Measurements from ENCODE around the gene PLCD4.

PLCD4 gene

DNA sequence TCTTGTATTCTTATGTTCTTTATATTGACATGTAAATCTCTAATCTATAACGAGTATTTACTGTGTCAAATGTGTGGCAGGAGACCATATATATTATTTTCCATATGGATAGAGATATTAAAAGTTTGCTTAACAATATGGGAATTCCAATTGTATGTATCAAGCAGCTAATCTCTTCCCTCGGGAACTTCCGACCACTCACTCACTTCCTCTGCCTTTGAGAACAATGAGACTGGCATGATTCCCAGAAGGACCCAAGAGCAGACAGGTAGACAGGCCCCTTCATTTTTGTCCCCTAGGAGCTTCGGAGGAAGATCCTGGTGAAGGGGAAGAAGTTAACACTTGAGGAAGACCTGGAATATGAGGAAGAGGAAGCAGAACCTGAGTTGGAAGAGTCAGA is 24.1 kb downstream of the PLCD4 start:
- in situ Hi-C loops (cut with MboI; ENCODE audit: low sequenced_read_pairs, unreplicated experiment) = loop anchor here (25.0 kb wide), 1 partner anchor 220 kb away; the partner anchor contains the start of gene VIL1
- DNase-seq (ENCODE audit: low spot score) = no peak
- TF ChIP-seq, protein P1, sequence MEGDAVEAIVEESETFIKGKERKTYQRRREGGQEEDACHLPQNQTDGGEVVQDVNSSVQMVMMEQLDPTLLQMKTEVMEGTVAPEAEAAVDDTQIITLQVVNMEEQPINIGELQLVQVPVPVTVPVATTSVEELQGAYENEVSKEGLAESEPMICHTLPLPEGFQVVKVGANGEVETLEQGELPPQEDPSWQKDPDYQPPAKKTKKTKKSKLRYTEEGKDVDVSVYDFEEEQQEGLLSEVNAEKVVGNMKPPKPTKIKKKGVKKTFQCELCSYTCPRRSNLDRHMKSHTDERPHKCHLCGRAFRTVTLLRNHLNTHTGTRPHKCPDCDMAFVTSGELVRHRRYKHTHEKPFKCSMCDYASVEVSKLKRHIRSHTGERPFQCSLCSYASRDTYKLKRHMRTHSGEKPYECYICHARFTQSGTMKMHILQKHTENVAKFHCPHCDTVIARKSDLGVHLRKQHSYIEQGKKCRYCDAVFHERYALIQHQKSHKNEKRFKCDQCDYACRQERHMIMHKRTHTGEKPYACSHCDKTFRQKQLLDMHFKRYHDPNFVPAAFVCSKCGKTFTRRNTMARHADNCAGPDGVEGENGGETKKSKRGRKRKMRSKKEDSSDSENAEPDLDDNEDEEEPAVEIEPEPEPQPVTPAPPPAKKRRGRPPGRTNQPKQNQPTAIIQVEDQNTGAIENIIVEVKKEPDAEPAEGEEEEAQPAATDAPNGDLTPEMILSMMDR (IDR thresholded peaks at IDR 0.05; ENCODE audit: borderline replicate concordance, control extremely low read depth, extremely low read depth, insufficient read depth, missing control alignments) = no peak

DNA sequence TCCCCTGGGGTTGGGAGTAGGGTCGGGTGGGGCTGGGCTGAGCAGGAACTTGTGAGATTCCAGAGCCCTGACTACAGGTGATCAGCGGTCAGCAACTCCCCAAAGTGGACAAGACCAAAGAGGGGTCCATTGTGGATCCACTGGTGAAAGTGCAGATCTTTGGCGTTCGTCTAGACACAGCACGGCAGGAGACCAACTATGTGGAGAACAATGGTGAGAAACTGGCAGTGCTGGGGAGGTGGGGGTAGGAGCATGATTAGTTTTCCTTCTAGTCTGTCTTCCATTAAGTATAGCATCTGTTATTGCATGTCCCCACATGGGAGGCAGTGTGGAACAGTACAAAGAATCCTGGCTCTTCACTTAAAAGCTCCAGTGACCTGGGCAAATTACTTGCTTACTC is 28.0 kb downstream of the PLCD4 start:
- DNase-seq (ENCODE audit: low spot score) = no peak
- in situ Hi-C loops (cut with MboI; ENCODE audit: low sequenced_read_pairs, unreplicated experiment) = loop anchor here (25.0 kb wide), 1 partner anchor 223 kb away; the partner anchor contains the start of gene VIL1
- TF ChIP-seq, protein P1 (IDR thresholded peaks at IDR 0.05; ENCODE audit: borderline replicate concordance, control extremely low read depth, extremely low read depth, insufficient read depth, missing control alignments) = no peak

DNA sequence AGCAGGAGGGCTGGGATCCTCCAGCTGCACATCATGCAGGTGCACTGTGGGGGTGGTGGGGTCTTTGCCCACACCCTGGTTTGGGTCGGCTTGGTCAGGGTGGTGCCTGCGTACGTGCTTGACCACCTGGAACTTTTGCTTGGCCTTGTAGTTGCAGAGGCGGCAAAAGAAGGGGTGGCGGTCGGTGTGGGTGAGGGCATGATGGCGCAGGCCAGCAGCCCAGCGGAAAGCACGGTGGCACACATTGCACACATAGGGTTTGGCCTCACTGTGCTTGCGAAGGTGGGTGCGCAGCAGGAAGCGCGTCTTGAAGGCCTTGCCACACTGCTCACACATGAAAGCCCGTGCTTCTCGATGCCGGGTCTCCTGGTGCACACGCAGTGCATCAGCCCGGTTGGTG is 30.7 kb downstream of the PLCD4 start:
- TF ChIP-seq, protein P1 (IDR thresholded peaks at IDR 0.05; ENCODE audit: borderline replicate concordance, control extremely low read depth, extremely low read depth, insufficient read depth, missing control alignments) = no peak
- DNase-seq (ENCODE audit: low spot score) = no peak
- in situ Hi-C loops (cut with MboI; ENCODE audit: low sequenced_read_pairs, unreplicated experiment) = loop anchor here (25.0 kb wide), 1 partner anchor 226 kb away; the partner anchor contains the start of gene VIL1

DNA sequence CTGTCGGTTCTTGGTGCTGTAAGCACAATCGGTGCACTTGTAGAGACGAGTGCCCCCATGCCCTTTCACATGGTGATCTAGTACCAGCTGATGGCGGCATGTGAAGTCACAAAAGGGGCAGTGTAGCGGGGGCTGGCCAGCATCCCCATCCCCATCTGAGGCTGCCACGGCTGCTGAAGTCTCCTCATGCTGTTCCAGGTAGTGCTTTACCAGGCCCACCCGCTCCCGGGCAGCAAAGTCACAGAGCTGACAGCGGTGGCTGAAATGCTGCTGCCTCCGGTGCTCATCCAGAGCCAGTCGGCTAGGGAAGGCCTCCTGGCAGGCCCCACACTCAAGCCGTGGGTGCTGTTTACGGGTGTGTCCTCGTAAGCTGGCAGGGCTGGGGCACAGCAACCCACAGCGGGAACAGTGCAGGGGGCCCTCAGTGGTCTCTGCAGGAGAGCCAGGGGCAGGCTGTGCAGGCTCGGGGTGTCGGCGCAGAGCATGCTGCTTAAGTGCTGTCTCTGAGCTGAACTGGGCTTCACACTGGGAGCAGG is 34.5 kb downstream of the PLCD4 start:
- TF ChIP-seq, protein P1 (IDR thresholded peaks at IDR 0.05; ENCODE audit: borderline replicate concordance, control extremely low read depth, extremely low read depth, insufficient read depth, missing control alignments) = no peak
- DNase-seq (ENCODE audit: low spot score) = no peak
- in situ Hi-C loops (cut with MboI; ENCODE audit: low sequenced_read_pairs, unreplicated experiment) = loop anchor here (25.0 kb wide), 1 partner anchor 230 kb away; the partner anchor contains the start of gene VIL1

DNA sequence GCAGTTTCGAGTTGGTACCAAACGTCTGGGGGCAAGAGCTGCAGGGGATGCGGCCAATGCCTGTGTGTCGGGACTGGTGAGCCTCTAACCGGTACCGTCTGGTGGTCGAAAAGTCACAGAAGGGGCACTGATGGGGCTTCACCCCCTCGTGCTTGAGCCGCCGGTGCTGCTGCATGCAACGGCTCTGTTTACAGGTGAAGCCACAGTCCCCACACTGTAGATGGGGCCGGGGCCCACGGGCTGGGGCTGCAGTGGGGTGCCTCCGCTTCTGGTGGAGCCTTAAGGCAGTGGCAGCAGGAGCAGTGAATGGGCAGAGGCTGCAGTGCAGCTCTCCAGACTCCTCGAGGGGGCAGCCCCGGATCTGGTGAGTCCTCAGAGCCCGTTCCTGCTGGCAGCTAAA is 35.1 kb downstream of the PLCD4 start:
- DNase-seq (ENCODE audit: low spot score) = no peak
- in situ Hi-C loops (cut with MboI; ENCODE audit: low sequenced_read_pairs, unreplicated experiment) = loop anchor here (25.0 kb wide), 1 partner anchor 230 kb away; the partner anchor contains the start of gene VIL1
- TF ChIP-seq, protein P1 (IDR thresholded peaks at IDR 0.05; ENCODE audit: borderline replicate concordance, control extremely low read depth, extremely low read depth, insufficient read depth, missing control alignments) = no peak

DNA sequence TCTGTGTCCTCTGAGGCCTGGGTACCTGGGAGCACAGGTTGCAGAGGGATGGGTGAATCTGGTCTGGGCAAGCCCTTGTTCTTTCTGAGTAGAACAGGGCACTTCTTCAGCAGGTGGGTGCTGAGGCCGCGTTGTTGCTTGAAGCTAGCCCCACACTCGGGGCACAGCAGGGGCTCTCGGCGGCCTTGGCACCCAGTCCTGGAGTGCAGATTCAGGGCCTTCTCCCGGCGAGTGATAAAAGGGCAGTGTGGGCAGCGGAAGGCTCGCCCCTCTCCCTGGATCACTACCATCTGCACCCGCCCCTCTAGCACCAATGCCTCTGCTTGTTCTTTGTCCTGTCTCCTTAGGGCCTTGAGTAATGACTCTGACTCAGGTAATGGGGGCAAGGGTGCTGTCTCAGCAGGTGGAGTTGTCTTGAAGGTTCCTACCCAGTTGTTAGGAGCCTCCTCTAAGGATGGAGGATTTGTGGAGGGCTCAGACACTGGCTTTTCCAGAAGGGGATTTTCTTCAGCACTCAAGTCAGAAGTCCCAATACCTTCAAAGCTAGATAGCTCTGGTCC is 36.1 kb downstream of the PLCD4 start:
- in situ Hi-C loops (cut with MboI; ENCODE audit: low sequenced_read_pairs, unreplicated experiment) = loop anchor here (25.0 kb wide), 1 partner anchor 232 kb away; the partner anchor contains the start of gene VIL1
- DNase-seq (ENCODE audit: low spot score) = no peak

More for the DNA sequence above, 36.1 kb downstream of the PLCD4 start:
- TF ChIP-seq, protein P1 (IDR thresholded peaks at IDR 0.05; ENCODE audit: borderline replicate concordance, control extremely low read depth, extremely low read depth, insufficient read depth, missing control alignments) = no peak
